ENCODE results near the gene OR6C65.

DNA sequence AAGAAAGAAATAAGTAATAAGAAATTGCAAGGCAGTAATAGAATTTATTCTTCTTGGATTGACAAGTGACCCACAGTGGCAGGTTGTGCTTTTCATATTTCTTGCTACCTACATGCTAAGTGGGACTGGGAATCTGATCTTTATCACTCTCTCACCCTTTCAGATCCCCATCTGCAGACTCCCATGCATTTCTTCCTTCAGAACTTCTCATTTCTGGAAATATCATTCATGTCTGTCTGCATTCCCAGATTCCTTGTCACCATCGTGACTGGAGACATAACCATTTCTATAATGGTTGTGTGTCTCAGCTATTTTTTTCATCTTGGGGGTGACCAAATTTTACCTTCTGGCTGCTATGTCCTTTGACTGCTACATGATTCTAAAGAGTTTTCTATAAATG is 4.0 kb upstream of the OR6C65 start:
- TF ChIP-seq, protein P1, sequence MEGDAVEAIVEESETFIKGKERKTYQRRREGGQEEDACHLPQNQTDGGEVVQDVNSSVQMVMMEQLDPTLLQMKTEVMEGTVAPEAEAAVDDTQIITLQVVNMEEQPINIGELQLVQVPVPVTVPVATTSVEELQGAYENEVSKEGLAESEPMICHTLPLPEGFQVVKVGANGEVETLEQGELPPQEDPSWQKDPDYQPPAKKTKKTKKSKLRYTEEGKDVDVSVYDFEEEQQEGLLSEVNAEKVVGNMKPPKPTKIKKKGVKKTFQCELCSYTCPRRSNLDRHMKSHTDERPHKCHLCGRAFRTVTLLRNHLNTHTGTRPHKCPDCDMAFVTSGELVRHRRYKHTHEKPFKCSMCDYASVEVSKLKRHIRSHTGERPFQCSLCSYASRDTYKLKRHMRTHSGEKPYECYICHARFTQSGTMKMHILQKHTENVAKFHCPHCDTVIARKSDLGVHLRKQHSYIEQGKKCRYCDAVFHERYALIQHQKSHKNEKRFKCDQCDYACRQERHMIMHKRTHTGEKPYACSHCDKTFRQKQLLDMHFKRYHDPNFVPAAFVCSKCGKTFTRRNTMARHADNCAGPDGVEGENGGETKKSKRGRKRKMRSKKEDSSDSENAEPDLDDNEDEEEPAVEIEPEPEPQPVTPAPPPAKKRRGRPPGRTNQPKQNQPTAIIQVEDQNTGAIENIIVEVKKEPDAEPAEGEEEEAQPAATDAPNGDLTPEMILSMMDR (IDR thresholded peaks at IDR 0.05) = no peak
- TF ChIP-seq RELA (CRISPR knock-in tag; IDR thresholded peaks at IDR 0.05; ENCODE audit: borderline replicate concordance) (no peak), GABPB1 (CRISPR knock-in tag; IDR thresholded peaks at IDR 0.05) (no peak), JUN (CRISPR knock-in tag; IDR thresholded peaks at IDR 0.05) (no peak), CREB1 (CRISPR knock-in tag; IDR thresholded peaks at IDR 0.05) (no peak)
- TF ChIP-seq, protein P2, sequence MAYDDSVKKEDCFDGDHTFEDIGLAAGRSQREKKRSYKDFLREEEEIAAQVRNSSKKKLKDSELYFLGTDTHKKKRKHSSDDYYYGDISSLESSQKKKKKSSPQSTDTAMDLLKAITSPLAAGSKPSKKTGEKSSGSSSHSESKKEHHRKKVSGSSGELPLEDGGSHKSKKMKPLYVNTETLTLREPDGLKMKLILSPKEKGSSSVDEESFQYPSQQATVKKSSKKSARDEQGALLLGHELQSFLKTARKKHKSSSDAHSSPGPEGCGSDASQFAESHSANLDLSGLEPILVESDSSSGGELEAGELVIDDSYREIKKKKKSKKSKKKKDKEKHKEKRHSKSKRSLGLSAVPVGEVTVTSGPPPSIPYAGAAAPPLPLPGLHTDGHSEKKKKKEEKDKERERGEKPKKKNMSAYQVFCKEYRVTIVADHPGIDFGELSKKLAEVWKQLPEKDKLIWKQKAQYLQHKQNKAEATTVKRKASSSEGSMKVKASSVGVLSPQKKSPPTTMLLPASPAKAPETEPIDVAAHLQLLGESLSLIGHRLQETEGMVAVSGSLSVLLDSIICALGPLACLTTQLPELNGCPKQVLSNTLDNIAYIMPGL (CRISPR knock-in tag; IDR thresholded peaks at IDR 0.05) = no peak
- TF ChIP-seq, protein P3, sequence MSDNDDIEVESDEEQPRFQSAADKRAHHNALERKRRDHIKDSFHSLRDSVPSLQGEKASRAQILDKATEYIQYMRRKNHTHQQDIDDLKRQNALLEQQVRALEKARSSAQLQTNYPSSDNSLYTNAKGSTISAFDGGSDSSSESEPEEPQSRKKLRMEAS (CRISPR knock-in tag; IDR thresholded peaks at IDR 0.05) = no peak
